Left lung (tissue), 10 donors: ENCODE measurements around the gene MARCO. TPM values are rescaled to one million over a fixed set of nuclear protein-coding genes. Genes with fewer than 3 reads are reported as not detected.
A peak's percentile ranks its signal among the peaks of the same experiment; 100 is the strongest.

Experiments
- ATAC-seq: fragments of 200-7000 bp; cut with Tn5 transposase; one replicate; pipeline ENCODE4 v1.9.1; 2020; ENCODE audit warnings: moderate library complexity
- DNase-seq, 4 donors: peaks; one replicate each; pipeline ENCODE4 v3.0.0-alpha.2; 2013 to 2020
- H3K27ac ChIP-seq, 2 donors: fragments of 200-600 bp; sonication (generic) in 1 of 2; one replicate each; pipeline versions ENCODE4 v1.5.0 to v1.8.0; 2020 to 2021
- H3K27me3 ChIP-seq, 2 donors: fragments of 200-600 bp; sonication (generic) in 1 of 2; one replicate each; pipeline versions ENCODE4 v1.5.0 to v1.8.0; 2020 to 2021
- H3K36me3 ChIP-seq, 2 donors: fragments of 200-600 bp; sonication (generic) in 1 of 2; one replicate each; pipeline versions ENCODE4 v1.5.0 to v1.8.0; 2020 to 2021
- H3K4me1 ChIP-seq, 2 donors: fragments of 200-600 bp; one replicate each; pipeline ENCODE4 v1.8.0; 2021
- H3K4me3 ChIP-seq, 2 donors: fragments of 200-600 bp; sonication (generic) in 1 of 2; one replicate each; pipeline versions ENCODE4 v1.5.0 to v1.8.0; 2020 to 2021; ENCODE audit warnings: mild to moderate bottlenecking in 1 of 2
- H3K9me3 ChIP-seq, 2 donors: fragments of 200-600 bp; sonication (generic) in 1 of 2; one replicate each; pipeline versions ENCODE4 v1.5.0 to v1.8.0; 2020 to 2021
- intact Hi-C, 2 donors: fragments of 100-400 bp; cut with DNase I; formaldehyde crosslinking; loops; one replicate each; pipeline versions ENCODE4 v1.11.2 to v1.14.2; 2022
- polyA plus RNA-seq, 6 donors: library from polyadenylated mRNA; unstranded; fragments of 120-200 nt; gene quantifications; one replicate each; pipeline ENCODE4 v1.2.1, GENCODE V29; 2013; ENCODE audit not compliant: insufficient read length in 6 of 6
- total RNA-seq, 2 donors: library from RNA; stranded (reverse); fragmentation: NEBNext Ultra II Directional; extraction: Animal tissue kit (Norgen Biotek cat#: 25700); gene quantifications; one replicate each; pipeline ENCODE4 v1.2.1, GENCODE V29; 2021
- TF ChIP-seq, protein P1 (sequence below), 2 donors: fragments of 200-600 bp; sonication (generic) in 1 of 2; IDR thresholded peaks; one replicate each; pipeline versions ENCODE4 v1.5.0 to v1.8.0; 2021; ENCODE audit warnings: antibody characterized with exemption in 2 of 2
- donor health status: DM: no; HTN: yes; CAD: no.
- donor health status: DM: no; HTN: no; CAD: no.

MARCO gene
- total and polyA plus RNA-seq, 8 donors: 0.10 to 425 (median 0.35) TPM; not detected in 1

DNA sequence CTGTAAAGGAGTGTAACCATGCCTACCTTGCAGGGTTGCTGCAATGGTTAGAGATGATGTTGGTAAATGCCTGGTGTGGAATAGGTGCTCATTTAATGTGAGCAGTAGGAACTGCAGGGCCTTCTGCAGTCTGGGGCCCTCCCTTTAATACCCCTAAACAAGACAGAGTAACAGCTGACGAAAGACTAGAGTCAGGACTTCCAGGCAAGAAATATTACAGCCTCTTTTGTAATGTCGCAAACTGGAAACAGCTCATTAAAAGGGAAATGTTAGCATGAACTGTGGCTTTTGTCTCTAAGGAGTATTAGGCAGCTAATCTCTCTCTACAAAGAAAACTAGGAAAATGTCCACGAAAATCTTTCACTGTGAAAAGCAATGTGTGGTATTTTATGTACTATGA, 26.0 kb downstream of the MARCO start:
- no peaks in the 10 kb centered on the region for H3K9me3 ChIP-seq
- no peak overlapping the region for H3K4me3 ChIP-seq
- peaks cover 0 to 7% of the 10 kb centered on the region in 2 donors for H3K27me3 ChIP-seq
- DNase-seq (peak in 1 of 4 donors; percentile 19), ATAC-seq (peak; percentile 19)
- TF ChIP-seq, protein P1, sequence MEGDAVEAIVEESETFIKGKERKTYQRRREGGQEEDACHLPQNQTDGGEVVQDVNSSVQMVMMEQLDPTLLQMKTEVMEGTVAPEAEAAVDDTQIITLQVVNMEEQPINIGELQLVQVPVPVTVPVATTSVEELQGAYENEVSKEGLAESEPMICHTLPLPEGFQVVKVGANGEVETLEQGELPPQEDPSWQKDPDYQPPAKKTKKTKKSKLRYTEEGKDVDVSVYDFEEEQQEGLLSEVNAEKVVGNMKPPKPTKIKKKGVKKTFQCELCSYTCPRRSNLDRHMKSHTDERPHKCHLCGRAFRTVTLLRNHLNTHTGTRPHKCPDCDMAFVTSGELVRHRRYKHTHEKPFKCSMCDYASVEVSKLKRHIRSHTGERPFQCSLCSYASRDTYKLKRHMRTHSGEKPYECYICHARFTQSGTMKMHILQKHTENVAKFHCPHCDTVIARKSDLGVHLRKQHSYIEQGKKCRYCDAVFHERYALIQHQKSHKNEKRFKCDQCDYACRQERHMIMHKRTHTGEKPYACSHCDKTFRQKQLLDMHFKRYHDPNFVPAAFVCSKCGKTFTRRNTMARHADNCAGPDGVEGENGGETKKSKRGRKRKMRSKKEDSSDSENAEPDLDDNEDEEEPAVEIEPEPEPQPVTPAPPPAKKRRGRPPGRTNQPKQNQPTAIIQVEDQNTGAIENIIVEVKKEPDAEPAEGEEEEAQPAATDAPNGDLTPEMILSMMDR (IDR thresholded peaks at IDR 0.05): no peak
- intact Hi-C loops: no loop called here
- peak overlapping the region in 1 of 2 donors; percentile 42 for H3K27ac ChIP-seq
- H3K4me1 ChIP-seq: peaks cover 0 to 42% of the 10 kb centered on the region in 2 donors
- H3K36me3 ChIP-seq: no peaks in the 10 kb centered on the region

DNA sequence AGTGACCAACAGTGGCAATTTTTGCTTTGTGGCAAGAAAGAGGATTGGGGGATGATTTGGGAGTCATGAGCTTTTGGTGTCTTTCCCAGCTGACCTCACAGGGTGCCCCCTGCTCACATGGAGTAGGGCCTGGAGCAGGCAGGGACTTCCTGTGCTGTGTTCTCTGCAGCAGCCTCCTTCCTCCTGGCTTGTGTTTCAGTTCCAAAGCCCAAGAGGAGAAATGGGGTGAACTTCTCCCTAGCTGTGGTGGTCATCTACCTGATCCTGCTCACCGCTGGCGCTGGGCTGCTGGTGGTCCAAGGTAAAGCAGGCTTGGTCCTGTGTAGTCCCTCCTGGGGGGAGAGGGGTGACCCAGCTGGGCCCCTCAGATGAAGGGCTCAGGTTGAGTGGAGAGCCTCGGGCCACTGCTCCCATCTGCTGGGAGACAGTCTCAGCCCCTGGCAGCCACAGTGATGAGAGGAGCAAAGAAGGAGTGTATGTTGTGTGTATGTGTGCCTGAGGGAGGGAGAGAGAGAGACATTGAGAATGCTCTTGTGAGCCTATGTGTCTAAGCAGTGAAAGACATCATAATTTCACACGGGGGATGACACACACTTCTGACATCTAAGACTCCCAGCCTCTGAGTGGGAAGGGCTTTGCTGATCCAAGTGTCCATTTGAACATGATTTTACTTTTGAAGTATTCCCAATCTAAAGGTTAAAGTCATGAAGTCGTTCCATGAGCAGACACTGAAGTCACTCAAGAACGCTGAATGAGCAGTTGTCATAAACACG, 27.2 kb downstream of the MARCO start:
- H3K27ac ChIP-seq: peak overlapping the region; percentile 19 to 42
- DNase-seq: peak in 1 of 4 donors; percentile 32
- intact Hi-C loops: no loop called here

GRCh38 chr2:118969734-118970395, 27.9 kb downstream of the MARCO start:
- Histone ChIP-seq H3K36me3 (peaks cover 0 to 5% of the 10 kb centered on the region in 2 donors), H3K4me3 (no peak overlapping the region), H3K9me3 (no peaks in the 10 kb centered on the region), H3K27ac (peak overlapping the region in 1 of 2 donors; percentile 48), H3K4me1 (peaks cover 0 to 60% of the 10 kb centered on the region in 2 donors), H3K27me3 (peaks cover 0 to 12% of the 10 kb centered on the region in 2 donors)
- TF ChIP-seq, protein P1 (IDR thresholded peaks at IDR 0.05): no peak
- intact Hi-C loops: no loop called here
- ATAC-seq (no peak), DNase-seq (peak in 1 of 4 donors; percentile 36)

More for the DNA sequence above, 27.2 kb downstream of the MARCO start:
- Histone ChIP-seq H3K9me3 (no peaks in the 10 kb centered on the region), H3K4me3 (no peak overlapping the region), H3K4me1 (peaks cover 0 to 53% of the 10 kb centered on the region in 2 donors), H3K27me3 (peaks cover 0 to 7% of the 10 kb centered on the region in 2 donors), H3K36me3 (no peaks in the 10 kb centered on the region)
- TF ChIP-seq, protein P1 (IDR thresholded peaks at IDR 0.05): no peak
- ATAC-seq: no peak

GRCh38 chr2:118970396-118971135, 28.6 kb downstream of the MARCO start:
- TF ChIP-seq, protein P1 (IDR thresholded peaks at IDR 0.05): no peak
- ATAC-seq: peak; percentile 76
- Histone ChIP-seq H3K9me3 (no peaks in the 10 kb centered on the region), H3K36me3 (peaks cover 0 to 6% of the 10 kb centered on the region in 2 donors), H3K27me3 (peaks cover 0 to 12% of the 10 kb centered on the region in 2 donors), H3K4me1 (peaks cover 0 to 62% of the 10 kb centered on the region in 2 donors), H3K27ac (peak overlapping the region; percentile 8 to 48), H3K4me3 (no peak overlapping the region)
- DNase-seq: peak in 2 of 4 donors; percentile 83
- intact Hi-C loops: no loop called here
